AG04450 (cell line): ENCODE results near the gene DNAJC15. TPM values are rescaled to one million over a fixed set of nuclear protein-coding genes. Genes with fewer than 3 reads are reported as not detected.
"Not testable (repeated sequence)": the region's sequence is repeated elsewhere in the genome, so short reads cannot be mapped to it uniquely, and the experiment has no call there.

Experiments used
- CTCF ChIA-PET: fragments of 300-600, 350-600 bp; formaldehyde crosslinking; extraction: SDS; loops from one replicate; lab custom pipeline; 2022; ENCODE audit warnings: antibody characterized with exemption, inconsistent platforms; lab: Charles Lee
- POLR2A ChIA-PET: fragments of 350-600 bp; formaldehyde crosslinking; extraction: SDS; loops from one replicate; lab custom pipeline; 2021; ENCODE audit warnings: antibody characterized with exemption, inconsistent platforms; lab: Yijun Ruan, JAX
- DNase-seq: peaks from one replicate; pipeline ENCODE4 v3.0.0-alpha.2; 2011; ENCODE audit warnings: low read depth, low spot score
- H3K27ac ChIP-seq: one replicate; pipeline ENCODE4 v1.5.1; 2012; ENCODE audit warnings: low read depth, low read length, control low read depth
- H3K27me3 ChIP-seq: one replicate; pipeline ENCODE4 v1.6.0; 2012; ENCODE audit warnings: low read length; ENCODE audit not compliant: control insufficient read depth, insufficient read depth
- H3K4me3 ChIP-seq: 2 replicates; pipeline ENCODE4 v1.5.1; 2011; ENCODE audit warnings: mild to moderate bottlenecking, low read depth, low read length, control low read depth
- H3K9me3 ChIP-seq: 2 replicates; pipeline ENCODE4 v1.5.1; 2012; ENCODE audit warnings: low read length; ENCODE audit not compliant: control insufficient read depth, insufficient read depth
- CTCF ChIP-seq: IDR thresholded peaks from 2 replicates; pipeline ENCODE4 v1.5.1; 2011; ENCODE audit warnings: low read depth, low read length, control low read depth, inconsistent platforms
- polyA plus RNA-seq: library from polyadenylated mRNA; depleted of rRNA; stranded (reverse); fragments of >200 nt; gene quantifications from 2 replicates; pipeline ENCODE4 v1.2.3, GENCODE V29; 2011

The DNAJC15 gene
- polyA plus RNA-seq, 1 experiment = 48.6 TPM

GRCh38 chr13:43054803-43055802 is 31.7 kb downstream of the DNAJC15 start:
- POLR2A ChIA-PET = interaction anchor here (0.8 to 1.3 kb wide), 3 partner anchors 31 to 214 kb away, joined by 3 to 6 read pairs (median 3); no protein-coding TSS in a partner anchor
- H3K27ac ChIP-seq = peak overlapping the region; percentile 97
- H3K4me3 ChIP-seq = peak overlapping the region; percentile 66
- no peak for TF ChIP-seq CTCF
- DNase-seq = peak; percentile 66
- CTCF ChIA-PET = interaction anchor here (0.6 to 1.0 kb wide), 3 partner anchors 26 to 86 kb away, joined by 3 to 4 read pairs (median 4); no protein-coding TSS in a partner anchor
- H3K27me3 ChIP-seq = no peaks in the 10 kb centered on the region
- peaks cover 5% of the 10 kb centered on the region; the same call in 1 of the 2 replicates for H3K9me3 ChIP-seq

- no peak overlapping the region for H3K27ac ChIP-seq
- POLR2A ChIA-PET = no interaction called here
These were observed 34.4 kb downstream of the DNAJC15 start for GRCh38 chr13:43057653-43058317.

GRCh38 chr13:43058318-43058674 is 34.9 kb downstream of the DNAJC15 start:
- CTCF ChIA-PET = no interaction called here
- Histone ChIP-seq H3K27me3 (no peaks in the 10 kb centered on the region), H3K27ac (peak overlapping the region; percentile 0), H3K9me3 (peaks cover 5% of the 10 kb centered on the region; the same call in 1 of the 2 replicates), H3K4me3 (no peak overlapping the region)
- POLR2A ChIA-PET = no interaction called here
- TF ChIP-seq CTCF = no peak
- DNase-seq = no peak

More at GRCh38 chr13:43057653-43058317, 34.4 kb downstream of the DNAJC15 start:
- Histone ChIP-seq H3K9me3 (peaks cover 5% of the 10 kb centered on the region; the same call in 1 of the 2 replicates), H3K4me3 (no peak overlapping the region), H3K27me3 (no peaks in the 10 kb centered on the region)
- TF ChIP-seq CTCF = no peak
- DNase-seq = no peak
- CTCF ChIA-PET = interaction anchor here (1.2 kb wide), 1 partner anchor 462 kb away, joined by 4 read pairs; no protein-coding TSS in a partner anchor

GRCh38 chr13:43058831-43059230 is 35.4 kb downstream of the DNAJC15 start:
- no peak overlapping the region for H3K4me3 ChIP-seq
- CTCF ChIA-PET = no interaction called here
- H3K27ac ChIP-seq = no peak overlapping the region
- H3K27me3 ChIP-seq = no peaks in the 10 kb centered on the region
- no peak for TF ChIP-seq CTCF
- H3K9me3 ChIP-seq = peaks cover 5% of the 10 kb centered on the region; the same call in 1 of the 2 replicates
- POLR2A ChIA-PET = no interaction called here
- DNase-seq = no peak

- DNase-seq, CTCF ChIA-PET, H3K27me3 ChIP-seq, H3K27ac ChIP-seq, H3K9me3 ChIP-seq, POLR2A ChIA-PET, H3K4me3 ChIP-seq: not testable (repeated sequence)
These were observed 36.4 kb downstream of the DNAJC15 start for GRCh38 chr13:43059779-43060178.

- H3K9me3 ChIP-seq, H3K27me3 ChIP-seq, POLR2A ChIA-PET, H3K27ac ChIP-seq, DNase-seq, CTCF ChIA-PET, H3K4me3 ChIP-seq: not testable (repeated sequence)
These were observed 37.4 kb downstream of the DNAJC15 start for GRCh38 chr13:43060806-43061205.
